Measurements from ENCODE around the gene COA4.
A peak's percentile ranks its signal among the peaks of the same experiment; 100 is the strongest.
"Not testable (repeated sequence)": the region's sequence is repeated elsewhere in the genome, so short reads cannot be mapped to it uniquely, and the experiment has no call there.

Gene COA4

GRCh38 chr11:73876424-73877310, at the start of gene COA4, which contains the start of gene PAAF1:
Gene COA4 (minus strand): TSS chr11:73876846. CDS start chr11:73873378, 3,468 bp downstream.
Gene PAAF1 (plus strand): TSS chr11:73876999. CDS start chr11:73877022, 23 bp downstream.
- peak; percentile 93 for DNase-seq (ENCODE audit: low read depth)

GRCh38 chr11:73921180-73921579, 44.5 kb upstream of the COA4 start:
- no peak for DNase-seq (ENCODE audit: low read depth)

- DNase-seq (ENCODE audit: low read depth), result no peak
Observed at GRCh38 chr11:73916435-73916834, 39.8 kb upstream of the COA4 start.

GRCh38 chr11:73914284-73914683, 37.6 kb upstream of the COA4 start:
- no peak for DNase-seq (ENCODE audit: low read depth)

- DNase-seq (ENCODE audit: low read depth), result no peak
Observed at GRCh38 chr11:73913472-73913871, 36.8 kb upstream of the COA4 start.

GRCh38 chr11:73912026-73912425, 35.4 kb upstream of the COA4 start:
- DNase-seq (ENCODE audit: low read depth), result no peak

DNA sequence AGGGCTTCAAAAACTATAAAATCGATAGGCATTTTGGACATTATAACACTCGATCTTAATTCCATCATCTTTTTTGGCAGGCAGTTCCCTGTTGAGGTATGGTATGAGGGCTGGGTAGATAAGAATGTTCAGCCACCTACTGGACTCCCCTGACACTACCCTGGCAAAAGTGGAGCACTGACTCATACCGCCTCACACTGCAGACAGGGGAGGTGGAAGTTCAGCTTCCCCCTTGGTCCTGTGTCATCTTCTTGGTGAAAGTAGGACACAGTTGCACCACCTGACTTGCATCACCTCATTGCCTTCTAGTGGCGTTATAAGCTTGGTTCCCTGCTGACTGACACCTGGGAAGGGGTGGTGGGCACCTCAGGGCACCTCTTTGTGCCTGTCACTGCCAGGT, 30.5 kb upstream of the COA4 start:
- no peak for DNase-seq (ENCODE audit: low read depth)

- no peak for DNase-seq (ENCODE audit: low read depth)
Observed at GRCh38 chr11:73902303-73902702, 25.7 kb upstream of the COA4 start.

DNA sequence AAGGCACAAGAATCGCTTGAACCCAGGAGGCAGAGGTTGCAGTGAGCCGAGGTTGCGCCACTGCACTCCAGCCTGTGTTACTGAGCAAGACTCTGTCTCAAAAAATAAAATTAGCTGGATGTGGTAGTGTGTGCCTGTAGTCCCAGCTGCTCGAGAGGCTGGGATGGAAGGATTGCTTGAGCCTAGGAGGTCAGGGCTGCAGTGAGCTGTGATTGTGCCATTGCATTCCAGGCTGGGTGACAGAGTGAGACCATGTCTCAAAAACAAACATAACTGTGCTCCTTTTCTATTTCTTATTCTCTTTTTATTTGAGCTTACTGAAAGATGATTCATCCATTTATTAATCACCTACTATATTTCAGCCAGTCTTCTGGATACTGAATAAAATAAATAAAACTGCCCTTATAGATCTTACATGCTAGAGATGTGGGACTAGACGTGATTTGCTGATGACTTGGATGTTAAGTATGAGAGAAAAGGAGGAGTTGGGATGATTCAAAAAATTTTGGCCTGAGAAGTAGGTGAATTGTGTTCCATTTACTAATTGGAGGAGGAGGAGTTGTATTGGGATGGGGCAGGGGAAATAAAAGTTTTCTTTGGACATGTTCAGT, 18.2 kb upstream of the COA4 start:
- DNase-seq (ENCODE audit: low read depth), result peak; percentile 13

DNA sequence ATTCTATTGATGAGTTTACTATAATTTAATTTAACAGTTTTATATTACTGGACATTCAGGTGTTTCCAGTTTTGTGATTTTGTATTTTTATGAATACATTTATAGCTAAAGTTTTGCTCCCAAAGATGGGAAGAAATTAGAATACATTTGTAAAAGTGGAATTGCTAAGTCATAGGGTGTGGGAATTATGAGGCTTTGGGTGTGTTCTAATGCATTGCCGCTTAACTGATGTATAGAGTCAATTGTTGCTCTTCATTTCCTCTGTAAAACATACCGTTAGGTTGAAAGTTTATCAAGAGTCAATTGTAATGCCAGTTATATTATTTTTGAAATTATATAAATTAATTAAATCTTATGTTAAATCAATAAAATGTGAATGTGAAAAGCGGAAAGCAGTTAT, 16.4 kb upstream of the COA4 start:
- no peak for DNase-seq (ENCODE audit: low read depth)

DNA sequence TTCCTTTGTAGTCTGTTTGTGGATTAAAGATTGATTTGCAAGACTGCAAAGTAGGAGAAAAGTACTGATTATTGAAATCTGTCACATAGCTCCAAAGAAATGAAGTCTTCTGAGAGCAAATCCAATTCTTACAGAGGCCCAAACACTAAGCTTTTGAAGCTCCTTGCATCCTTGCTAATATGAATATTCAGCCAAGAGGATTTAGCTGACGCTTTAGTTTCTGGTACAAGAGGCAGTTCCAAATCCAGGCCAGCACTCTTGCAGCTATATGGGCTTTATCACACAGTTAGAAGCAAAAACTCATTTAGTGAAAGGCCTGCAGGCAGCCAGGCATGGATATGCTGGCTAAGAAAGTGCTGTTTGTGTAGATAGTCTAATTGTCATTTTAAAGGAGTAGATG, 12.9 kb upstream of the COA4 start:
- no peak for DNase-seq (ENCODE audit: low read depth)

DNA sequence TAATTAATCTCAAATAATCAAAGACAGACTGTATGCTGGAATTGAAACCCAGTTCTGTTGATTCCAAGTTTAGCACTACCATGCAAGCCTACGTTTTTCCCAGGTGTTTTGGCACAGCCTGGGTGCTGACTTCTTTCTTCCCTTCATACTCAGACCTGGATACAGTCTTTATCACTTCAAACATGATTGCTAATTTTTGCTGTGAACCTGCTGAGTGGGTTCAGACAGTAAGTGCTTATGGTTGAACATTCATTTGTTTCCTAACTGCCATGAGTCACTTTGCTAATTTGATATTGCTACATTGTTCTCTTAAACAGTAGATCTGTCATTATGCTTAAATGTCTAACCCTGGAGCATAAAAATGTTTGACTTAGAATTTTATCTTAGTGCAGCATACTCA, 12.4 kb upstream of the COA4 start:
- no peak for DNase-seq (ENCODE audit: low read depth)

- DNase-seq (ENCODE audit: low read depth), result no peak
Observed at GRCh38 chr11:73888244-73888643, 11.6 kb upstream of the COA4 start.

GRCh38 chr11:73883856-73884255, 7.2 kb upstream of the COA4 start:
- no peak for DNase-seq (ENCODE audit: low read depth)

- not testable (repeated sequence) for DNase-seq (ENCODE audit: low read depth)
Observed at GRCh38 chr11:73880449-73880848, 3.8 kb upstream of the COA4 start.

DNA sequence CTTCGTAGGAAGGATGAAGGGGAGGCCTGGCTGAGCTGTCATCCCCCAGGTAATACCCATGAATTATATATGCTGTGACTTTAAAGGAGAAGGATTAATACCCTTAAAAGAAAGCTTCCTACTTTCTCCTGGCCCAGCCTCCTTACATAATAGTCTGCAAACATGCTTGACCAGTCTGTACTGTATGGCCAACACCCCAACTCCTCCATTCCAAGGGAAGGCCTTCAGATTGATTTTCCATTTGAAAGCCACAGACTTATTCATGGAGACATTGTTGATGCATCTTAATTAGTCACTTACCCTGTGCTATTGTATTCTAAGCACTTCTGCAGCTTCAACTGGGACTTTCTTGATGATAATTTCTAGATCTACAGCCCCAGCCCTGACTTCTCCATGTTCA, 2.1 kb upstream of the COA4 start:
- no peak for DNase-seq (ENCODE audit: low read depth)

DNA sequence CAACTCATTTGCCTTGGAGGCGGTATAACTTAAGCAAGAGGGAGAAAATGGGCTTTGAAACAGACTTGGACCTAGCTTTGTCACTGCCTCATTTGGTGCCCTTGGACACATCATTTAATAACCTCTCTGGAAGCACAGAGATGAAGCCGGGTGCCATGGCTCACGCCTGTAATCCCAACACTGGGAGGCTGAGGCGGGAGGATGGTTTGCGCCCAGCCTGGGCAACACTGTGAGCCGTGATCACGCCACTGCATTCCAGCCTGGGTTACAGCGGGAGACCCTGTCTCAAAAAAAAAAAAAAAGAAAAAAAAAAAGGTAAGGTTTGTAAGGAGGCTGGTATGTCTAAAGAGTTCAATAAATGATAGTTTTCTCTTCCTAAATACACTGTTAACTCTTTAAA, 806 bp downstream of the COA4 start:
- no peak for DNase-seq (ENCODE audit: low read depth)

DNA sequence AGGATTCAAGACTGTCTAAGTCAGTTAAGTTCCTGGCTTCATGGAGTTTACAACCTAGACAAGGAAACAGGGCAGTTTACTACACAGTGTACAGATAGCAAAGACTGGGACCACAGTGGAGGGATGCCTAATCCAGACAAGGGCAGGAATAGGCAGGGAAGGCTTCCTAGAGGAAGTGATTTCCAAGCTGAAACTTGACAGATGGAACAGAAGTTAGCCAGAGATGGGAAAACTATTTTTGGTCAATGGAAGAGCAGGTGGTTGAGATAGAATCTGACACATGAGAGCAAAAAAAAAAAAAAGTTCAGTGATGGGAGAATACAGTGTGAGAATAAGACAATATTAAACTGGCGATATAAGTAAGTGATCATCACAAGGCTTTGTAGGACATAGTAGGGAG, 1.3 kb downstream of the COA4 start:
- DNase-seq (ENCODE audit: low read depth), result no peak

GRCh38 chr11:73872749-73873357, 3.8 kb downstream of the COA4 start:
- no peak for DNase-seq (ENCODE audit: low read depth)

- DNase-seq (ENCODE audit: low read depth), result no peak
Observed at GRCh38 chr11:73870261-73870660, 6.4 kb downstream of the COA4 start.

GRCh38 chr11:73869332-73869949, 7.2 kb downstream of the COA4 start:
- no peak for DNase-seq (ENCODE audit: low read depth)

- peak; percentile 72 for DNase-seq (ENCODE audit: low read depth)
Observed at GRCh38 chr11:73866586-73866996, 10.1 kb downstream of the COA4 start.

All from stromal cell of bone marrow (primary cell).